ENCODE data around the gene CST1.

DNA sequence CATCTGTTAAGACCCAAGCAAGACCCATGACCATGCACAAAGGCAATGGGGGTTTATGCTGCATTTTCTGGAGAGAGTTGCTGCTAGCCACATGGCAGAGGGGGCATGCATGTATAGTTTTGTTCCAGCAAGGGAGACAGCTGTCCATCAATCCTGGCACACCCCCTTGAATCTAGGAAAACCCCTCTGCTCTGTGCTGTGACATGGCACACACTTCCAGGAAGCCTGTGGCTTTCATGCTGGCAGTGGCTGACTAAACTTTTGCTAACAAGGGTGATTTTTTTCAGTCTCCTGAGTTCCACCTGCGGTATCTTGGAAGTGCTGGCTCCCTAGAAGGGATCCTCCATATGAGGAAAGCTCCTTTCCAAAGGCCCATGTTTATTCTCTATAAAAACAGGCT, 52.8 kb downstream of the CST1 start:
- TF ChIP-seq, protein P1, sequence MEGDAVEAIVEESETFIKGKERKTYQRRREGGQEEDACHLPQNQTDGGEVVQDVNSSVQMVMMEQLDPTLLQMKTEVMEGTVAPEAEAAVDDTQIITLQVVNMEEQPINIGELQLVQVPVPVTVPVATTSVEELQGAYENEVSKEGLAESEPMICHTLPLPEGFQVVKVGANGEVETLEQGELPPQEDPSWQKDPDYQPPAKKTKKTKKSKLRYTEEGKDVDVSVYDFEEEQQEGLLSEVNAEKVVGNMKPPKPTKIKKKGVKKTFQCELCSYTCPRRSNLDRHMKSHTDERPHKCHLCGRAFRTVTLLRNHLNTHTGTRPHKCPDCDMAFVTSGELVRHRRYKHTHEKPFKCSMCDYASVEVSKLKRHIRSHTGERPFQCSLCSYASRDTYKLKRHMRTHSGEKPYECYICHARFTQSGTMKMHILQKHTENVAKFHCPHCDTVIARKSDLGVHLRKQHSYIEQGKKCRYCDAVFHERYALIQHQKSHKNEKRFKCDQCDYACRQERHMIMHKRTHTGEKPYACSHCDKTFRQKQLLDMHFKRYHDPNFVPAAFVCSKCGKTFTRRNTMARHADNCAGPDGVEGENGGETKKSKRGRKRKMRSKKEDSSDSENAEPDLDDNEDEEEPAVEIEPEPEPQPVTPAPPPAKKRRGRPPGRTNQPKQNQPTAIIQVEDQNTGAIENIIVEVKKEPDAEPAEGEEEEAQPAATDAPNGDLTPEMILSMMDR (IDR thresholded peaks at IDR 0.05; ENCODE audit: insufficient read depth, low read length): no peak
- no peak for TF ChIP-seq POLR2AphosphoS5 (IDR thresholded peaks at IDR 0.05; ENCODE audit: low read depth)
- TF ChIP-seq, protein P2, sequence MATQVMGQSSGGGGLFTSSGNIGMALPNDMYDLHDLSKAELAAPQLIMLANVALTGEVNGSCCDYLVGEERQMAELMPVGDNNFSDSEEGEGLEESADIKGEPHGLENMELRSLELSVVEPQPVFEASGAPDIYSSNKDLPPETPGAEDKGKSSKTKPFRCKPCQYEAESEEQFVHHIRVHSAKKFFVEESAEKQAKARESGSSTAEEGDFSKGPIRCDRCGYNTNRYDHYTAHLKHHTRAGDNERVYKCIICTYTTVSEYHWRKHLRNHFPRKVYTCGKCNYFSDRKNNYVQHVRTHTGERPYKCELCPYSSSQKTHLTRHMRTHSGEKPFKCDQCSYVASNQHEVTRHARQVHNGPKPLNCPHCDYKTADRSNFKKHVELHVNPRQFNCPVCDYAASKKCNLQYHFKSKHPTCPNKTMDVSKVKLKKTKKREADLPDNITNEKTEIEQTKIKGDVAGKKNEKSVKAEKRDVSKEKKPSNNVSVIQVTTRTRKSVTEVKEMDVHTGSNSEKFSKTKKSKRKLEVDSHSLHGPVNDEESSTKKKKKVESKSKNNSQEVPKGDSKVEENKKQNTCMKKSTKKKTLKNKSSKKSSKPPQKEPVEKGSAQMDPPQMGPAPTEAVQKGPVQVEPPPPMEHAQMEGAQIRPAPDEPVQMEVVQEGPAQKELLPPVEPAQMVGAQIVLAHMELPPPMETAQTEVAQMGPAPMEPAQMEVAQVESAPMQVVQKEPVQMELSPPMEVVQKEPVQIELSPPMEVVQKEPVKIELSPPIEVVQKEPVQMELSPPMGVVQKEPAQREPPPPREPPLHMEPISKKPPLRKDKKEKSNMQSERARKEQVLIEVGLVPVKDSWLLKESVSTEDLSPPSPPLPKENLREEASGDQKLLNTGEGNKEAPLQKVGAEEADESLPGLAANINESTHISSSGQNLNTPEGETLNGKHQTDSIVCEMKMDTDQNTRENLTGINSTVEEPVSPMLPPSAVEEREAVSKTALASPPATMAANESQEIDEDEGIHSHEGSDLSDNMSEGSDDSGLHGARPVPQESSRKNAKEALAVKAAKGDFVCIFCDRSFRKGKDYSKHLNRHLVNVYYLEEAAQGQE (IDR thresholded peaks at IDR 0.05; ENCODE audit: insufficient replicate concordance, low read depth): no peak
- TF ChIP-seq GABPA (IDR thresholded peaks at IDR 0.05; ENCODE audit: low read depth): no peak
- no peak for TF ChIP-seq SPI1 (IDR thresholded peaks at IDR 0.05; ENCODE audit: borderline replicate concordance, low read depth)

Measured in HL-60 (cell line).